OCI-LY1 (cell line): ENCODE measurements around the gene STRIP1.

Source experiments
- CTCF ChIP-seq: fragments of 200-600 bp; sonication (generic), shearing (Covaris generic); IDR thresholded peaks from 2 replicates; pipeline ENCODE4 v1.5.1; 2017; ENCODE audit warnings: mild to moderate bottlenecking, antibody characterized with exemption, low read length, moderate library complexity, mixed read lengths
- EZH2 ChIP-seq: fragments of 200-600 bp; sonication (generic), shearing (Covaris generic); IDR thresholded peaks from 2 replicates; pipeline ENCODE4 v1.8.0; 2017; ENCODE audit warnings: borderline replicate concordance, mixed run types, mild to moderate bottlenecking, antibody characterized with exemption, low read length, moderate library complexity, mixed read lengths

DNA sequence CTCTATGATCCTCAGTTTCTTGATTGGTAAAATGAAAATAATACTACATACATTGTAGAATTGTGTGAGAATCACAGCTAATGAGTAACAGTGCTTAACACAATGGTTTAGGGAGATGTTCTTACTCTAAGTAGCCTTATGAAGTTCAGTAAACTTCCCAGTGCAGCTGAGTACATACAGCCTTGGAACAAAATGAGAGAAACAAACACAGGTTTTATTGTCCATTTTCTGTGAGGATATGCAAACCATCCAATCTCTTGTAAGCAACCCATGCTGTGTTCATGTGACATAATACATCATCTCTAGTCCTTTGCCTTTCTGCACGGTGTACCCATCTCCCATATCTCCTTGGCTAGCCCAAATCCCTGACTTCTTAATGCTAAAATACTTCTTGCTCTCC lies 14.7 kb upstream of the STRIP1 start:
- TF ChIP-seq CTCF (no peak), EZH2 (no peak)
